HepG2 (cell line): ENCODE results near the gene RASL10A. TPM values are rescaled to one million over a fixed set of nuclear protein-coding genes. Genes with fewer than 3 reads are reported as not detected.

Experiments used
- ATAC-seq: fragments of 200-7000 bp; cut with Tn5 transposase; 3 replicates; pipeline ENCODE4 v1.9.1; 2020; ENCODE audit warnings: mild to moderate bottlenecking, moderate library complexity
- BruUV-seq: library from RNA; stranded (reverse); fragments of 400-500 nt; replicated peaks from 2 replicates; lab custom pipeline; 2021; lab: Mats Ljungman, UMichigan
- CTCF ChIA-PET: fragments of 300-600 bp; formaldehyde crosslinking; extraction: SDS; loops from one replicate; lab custom pipeline; 2021; ENCODE audit warnings: low total read pairs, inconsistent platforms, low intra/inter-chr PET ratio; lab: Yijun Ruan, JAX
- POLR2A ChIA-PET: fragments of 350-600 bp; sonication (Branson Sonifier 250); formaldehyde crosslinking; loops from one replicate; lab custom pipeline; 2020; ENCODE audit warnings: antibody characterized with exemption, inconsistent platforms; lab: Yijun Ruan, JAX
- DNase-seq: peaks from one replicate; pipeline ENCODE4 v3.0.0-alpha.2; 2015; ENCODE audit warnings: low spot score
- FAIRE-seq: peaks from 3 replicates; lab custom pipeline; 2011; peaks lifted over from hg19 to GRCh38; lab: Jason Lieb, UNC
- H2AFZ ChIP-seq: one replicate; pipeline ENCODE4 v1.6.1; 2011; ENCODE audit warnings: low read length, inconsistent platforms
- H3K27ac ChIP-seq: fragments of 300-600 bp; 3 replicates; pipeline ENCODE4 v1.8.0; 2011; ENCODE audit warnings: mixed run types, mild to moderate bottlenecking, mixed read lengths, low read length, inconsistent platforms; ENCODE audit not compliant: insufficient read depth; ENCODE audit errors: extremely low read length
- H3K27me3 ChIP-seq, 2 experiments: fragments of 200-600 bp in 1 of 2; 2 replicates in 1 of 2; 3 replicates in 1 of 2; pipeline versions ENCODE4 v1.6.0 to v1.8.0; 2011; ENCODE audit warnings: low read length in 2 of 2, mild to moderate bottlenecking in 2 of 2, moderate library complexity in 2 of 2, inconsistent platforms in 1 of 2; ENCODE audit not compliant: insufficient read depth in 2 of 2, control insufficient read depth in 1 of 2
- H3K36me3 ChIP-seq, 2 experiments: fragments of 200-600 bp in 1 of 2; replicated peaks in 1 of 2; 2 replicates in 1 of 2; 3 replicates in 1 of 2; pipeline versions ENCODE4 v1.5.1 to v1.8.0; 2011; ENCODE audit warnings: low read length in 2 of 2, inconsistent platforms in 1 of 2; ENCODE audit not compliant: insufficient read depth in 2 of 2, control insufficient read depth in 1 of 2
- H3K4me1 ChIP-seq: 2 replicates; pipeline ENCODE4 v1.5.1; 2012; ENCODE audit warnings: low read length, inconsistent platforms; ENCODE audit not compliant: insufficient read depth
- H3K4me2 ChIP-seq: 2 replicates; pipeline ENCODE4 v1.6.0; 2011; ENCODE audit warnings: low read depth, low read length, inconsistent platforms
- H3K4me3 ChIP-seq, 3 experiments: fragments of 200-600 bp in 1 of 3; sonication (generic), shearing (Covaris generic) in 1 of 3; replicated peaks in 1 of 3; 2 replicates each; pipeline ENCODE4 v1.5.1; 2011 to 2016; ENCODE audit warnings: low read length in 3 of 3, inconsistent platforms in 2 of 3, low read depth in 2 of 3, mild to moderate bottlenecking in 2 of 3, control low read depth in 1 of 3, mixed read lengths in 1 of 3; ENCODE audit not compliant: insufficient read depth in 1 of 3
- H3K79me2 ChIP-seq: one replicate; pipeline ENCODE4 v1.6.1; 2011; ENCODE audit warnings: low read length, inconsistent platforms; ENCODE audit not compliant: insufficient read depth
- H3K9ac ChIP-seq: 2 replicates; pipeline ENCODE4 v1.6.0; 2011; ENCODE audit warnings: mild to moderate bottlenecking, low read depth, low read length, inconsistent platforms; ENCODE audit not compliant: insufficient read depth
- H3K9me3 ChIP-seq: 2 replicates; pipeline ENCODE4 v1.5.1; 2012; ENCODE audit warnings: mild to moderate bottlenecking, low read length
- H4K20me1 ChIP-seq: 2 replicates; pipeline ENCODE4 v1.6.0; 2011; ENCODE audit warnings: inconsistent platforms, mild to moderate bottlenecking, low read length, moderate library complexity; ENCODE audit not compliant: insufficient read depth
- AGO2 ChIP-seq: fragments of 200-400 bp; formaldehyde crosslinking; optimal IDR thresholded peaks from 2 replicates; pipeline ENCODE3; 2017; ENCODE audit warnings: mild to moderate bottlenecking, low read depth, low read length, moderate library complexity
- MIXL1 ChIP-seq: IDR thresholded peaks from 2 replicates; pipeline ENCODE4 v1.6.1; 2016
- ZNF232 ChIP-seq: sonication (generic); formaldehyde crosslinking; IDR thresholded peaks from 2 replicates; pipeline ENCODE4 v1.4.0; 2020; ENCODE audit warnings: missing genetic modification reagents, borderline replicate concordance
- ZNF776 ChIP-seq: sonication (generic); formaldehyde crosslinking; IDR thresholded peaks from 2 replicates; pipeline ENCODE4 v1.4.0; 2020; ENCODE audit warnings: mild to moderate bottlenecking, missing genetic modification reagents
- ZNF878 ChIP-seq: sonication (generic); formaldehyde crosslinking; IDR thresholded peaks from 2 replicates; pipeline ENCODE4 v1.8.1; 2023; ENCODE audit warnings: mild to moderate bottlenecking, missing genetic modification reagents, moderate library complexity
- in situ Hi-C: cut with HindIII; loops from 2 replicates; pipeline ENCODE4 v1.10.0; 2017; ENCODE audit warnings: low pct_unique_long_range_greater_than_20kb; ENCODE audit not compliant: extremely low pct_ligation_motif_present
- intact Hi-C: fragments of 100-400 bp; cut with micrococcal nuclease; formaldehyde crosslinking; loops from one replicate; pipeline ENCODE4 v1.10.0; 2022; ENCODE audit not compliant: unreplicated experiment
- polyA plus RNA-seq, 8 experiments: library from polyadenylated mRNA; depleted of rRNA in 3 of 8; stranded (reverse) in 7 of 8; unstranded in 1 of 8; fragments of >200 nt; fragmentation: Illumina TruSeq in 4 of 8; extraction: Trizol in 4 of 8; gene quantifications; 2 replicates each; pipeline versions ENCODE4 v1.2.1 to v1.2.3, GENCODE V29; 2011 to 2016; ENCODE audit warnings: low read depth in 4 of 8, missing spikeins in 1 of 8, mixed read lengths in 1 of 8; ENCODE audit not compliant: insufficient read depth in 1 of 8
- total RNA-seq, 5 experiments: library from RNA; depleted of rRNA; stranded (reverse); fragments of >200 nt; fragmentation: Illumina TruSeq; extraction: Trizol; gene quantifications; 2 replicates each; pipeline ENCODE4 v1.2.3, GENCODE V29; 2016; ENCODE audit warnings: low read depth in 1 of 5
- TF ChIP-seq, protein P1 (sequence below): sonication (generic); formaldehyde crosslinking; IDR thresholded peaks from 2 replicates; pipeline ENCODE4 v1.9.0; 2021; ENCODE audit warnings: missing genetic modification reagents, borderline replicate concordance
- TF ChIP-seq, protein P2 (sequence below), 2 experiments: IDR thresholded peaks; 2 replicates each; pipeline ENCODE4 v1.6.1; 2011 to 2012; ENCODE audit warnings: low read length in 2 of 2, borderline replicate concordance in 1 of 2, low read depth in 1 of 2, mild to moderate bottlenecking in 1 of 2, moderate library complexity in 1 of 2
- TF ChIP-seq, protein P3 (sequence below): sonication (generic); formaldehyde crosslinking; IDR thresholded peaks from 2 replicates; pipeline ENCODE4 v1.5.0; 2020; ENCODE audit warnings: mild to moderate bottlenecking, missing genetic modification reagents
- TF ChIP-seq, protein P4 (sequence below): sonication (generic); formaldehyde crosslinking; IDR thresholded peaks from 2 replicates; pipeline ENCODE4 v1.4.0; 2020; ENCODE audit warnings: mild to moderate bottlenecking, missing genetic modification reagents

Gene RASL10A
- total and polyA plus RNA-seq, 2 of the 13 experiments (the other 11 are each of a cell fraction or from before 2014, with no cell fraction given): 0.05 to 0.22 TPM

DNA sequence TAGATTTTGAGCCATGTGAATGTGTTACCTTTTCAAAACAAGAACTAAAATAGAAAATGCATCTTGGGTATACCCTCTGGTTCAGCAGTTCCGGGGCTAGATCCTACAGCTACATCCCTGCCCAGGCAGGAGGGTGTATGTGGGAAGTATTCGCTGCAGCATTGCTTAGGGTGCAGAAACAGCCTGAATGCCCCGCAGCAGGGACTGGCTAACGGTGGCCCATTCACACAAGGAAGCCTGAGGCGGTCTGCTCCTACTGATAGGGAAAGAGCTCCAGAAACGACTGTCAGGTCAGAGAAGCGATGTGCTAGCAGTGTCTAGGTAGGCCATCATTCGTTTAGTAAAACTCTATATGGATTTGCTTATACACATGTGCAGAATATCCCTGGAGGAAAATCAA, 9.9 kb upstream of the RASL10A start (continued):
- TF ChIP-seq, protein P1, sequence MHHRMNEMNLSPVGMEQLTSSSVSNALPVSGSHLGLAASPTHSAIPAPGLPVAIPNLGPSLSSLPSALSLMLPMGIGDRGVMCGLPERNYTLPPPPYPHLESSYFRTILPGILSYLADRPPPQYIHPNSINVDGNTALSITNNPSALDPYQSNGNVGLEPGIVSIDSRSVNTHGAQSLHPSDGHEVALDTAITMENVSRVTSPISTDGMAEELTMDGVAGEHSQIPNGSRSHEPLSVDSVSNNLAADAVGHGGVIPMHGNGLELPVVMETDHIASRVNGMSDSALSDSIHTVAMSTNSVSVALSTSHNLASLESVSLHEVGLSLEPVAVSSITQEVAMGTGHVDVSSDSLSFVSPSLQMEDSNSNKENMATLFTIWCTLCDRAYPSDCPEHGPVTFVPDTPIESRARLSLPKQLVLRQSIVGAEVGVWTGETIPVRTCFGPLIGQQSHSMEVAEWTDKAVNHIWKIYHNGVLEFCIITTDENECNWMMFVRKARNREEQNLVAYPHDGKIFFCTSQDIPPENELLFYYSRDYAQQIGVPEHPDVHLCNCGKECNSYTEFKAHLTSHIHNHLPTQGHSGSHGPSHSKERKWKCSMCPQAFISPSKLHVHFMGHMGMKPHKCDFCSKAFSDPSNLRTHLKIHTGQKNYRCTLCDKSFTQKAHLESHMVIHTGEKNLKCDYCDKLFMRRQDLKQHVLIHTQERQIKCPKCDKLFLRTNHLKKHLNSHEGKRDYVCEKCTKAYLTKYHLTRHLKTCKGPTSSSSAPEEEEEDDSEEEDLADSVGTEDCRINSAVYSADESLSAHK (CRISPR knock-in tag): no peak
- no peak for TF ChIP-seq AGO2

DNA sequence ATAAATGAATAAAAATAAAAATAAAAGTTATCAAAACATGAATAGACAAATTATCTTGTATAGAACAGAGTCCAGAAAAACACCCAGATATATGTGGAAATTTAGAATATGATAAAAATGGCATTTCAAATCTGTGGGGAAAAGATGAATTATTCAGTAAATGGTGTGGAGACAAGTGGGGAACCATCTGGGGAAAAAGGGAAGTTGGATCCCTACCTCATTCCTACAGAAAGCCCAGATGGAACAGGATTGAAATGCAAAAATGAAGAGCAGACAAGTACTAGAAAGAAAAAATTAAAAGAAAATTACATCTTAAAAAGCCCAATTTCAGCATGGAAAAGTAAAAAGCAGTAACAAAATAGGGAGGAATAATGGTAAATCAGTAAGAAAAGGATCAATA, 8.1 kb upstream of the RASL10A start:
- H3K36me3 ChIP-seq: peaks cover 0 to 2% of the 10 kb centered on the region in 2 experiments; a peak in 3 of 5 replicates
- no peak overlapping the region for H2AFZ ChIP-seq
- H3K27ac ChIP-seq: no peak overlapping the region
- CTCF ChIA-PET: no interaction called here
- intact Hi-C loops (no loop called here), in situ Hi-C loops (no loop called here)
- no peaks in the 10 kb centered on the region for H3K79me2 ChIP-seq
- no peaks in the 10 kb centered on the region for H3K4me1 ChIP-seq
- POLR2A ChIA-PET: no interaction called here
- H3K9me3 ChIP-seq: no peaks in the 10 kb centered on the region
- no peak overlapping the region for H3K9ac ChIP-seq
- FAIRE-seq (no peak), ATAC-seq (no peak), DNase-seq (no peak)
- no peaks in the 10 kb centered on the region; a peak in 2 of 5 replicates for H3K27me3 ChIP-seq
- BruUV-seq: no TSS peak
- H3K4me2 ChIP-seq: no peak overlapping the region
- no peak overlapping the region for H3K4me3 ChIP-seq
- no peaks in the 10 kb centered on the region for H4K20me1 ChIP-seq
- TF ChIP-seq, protein P2, sequence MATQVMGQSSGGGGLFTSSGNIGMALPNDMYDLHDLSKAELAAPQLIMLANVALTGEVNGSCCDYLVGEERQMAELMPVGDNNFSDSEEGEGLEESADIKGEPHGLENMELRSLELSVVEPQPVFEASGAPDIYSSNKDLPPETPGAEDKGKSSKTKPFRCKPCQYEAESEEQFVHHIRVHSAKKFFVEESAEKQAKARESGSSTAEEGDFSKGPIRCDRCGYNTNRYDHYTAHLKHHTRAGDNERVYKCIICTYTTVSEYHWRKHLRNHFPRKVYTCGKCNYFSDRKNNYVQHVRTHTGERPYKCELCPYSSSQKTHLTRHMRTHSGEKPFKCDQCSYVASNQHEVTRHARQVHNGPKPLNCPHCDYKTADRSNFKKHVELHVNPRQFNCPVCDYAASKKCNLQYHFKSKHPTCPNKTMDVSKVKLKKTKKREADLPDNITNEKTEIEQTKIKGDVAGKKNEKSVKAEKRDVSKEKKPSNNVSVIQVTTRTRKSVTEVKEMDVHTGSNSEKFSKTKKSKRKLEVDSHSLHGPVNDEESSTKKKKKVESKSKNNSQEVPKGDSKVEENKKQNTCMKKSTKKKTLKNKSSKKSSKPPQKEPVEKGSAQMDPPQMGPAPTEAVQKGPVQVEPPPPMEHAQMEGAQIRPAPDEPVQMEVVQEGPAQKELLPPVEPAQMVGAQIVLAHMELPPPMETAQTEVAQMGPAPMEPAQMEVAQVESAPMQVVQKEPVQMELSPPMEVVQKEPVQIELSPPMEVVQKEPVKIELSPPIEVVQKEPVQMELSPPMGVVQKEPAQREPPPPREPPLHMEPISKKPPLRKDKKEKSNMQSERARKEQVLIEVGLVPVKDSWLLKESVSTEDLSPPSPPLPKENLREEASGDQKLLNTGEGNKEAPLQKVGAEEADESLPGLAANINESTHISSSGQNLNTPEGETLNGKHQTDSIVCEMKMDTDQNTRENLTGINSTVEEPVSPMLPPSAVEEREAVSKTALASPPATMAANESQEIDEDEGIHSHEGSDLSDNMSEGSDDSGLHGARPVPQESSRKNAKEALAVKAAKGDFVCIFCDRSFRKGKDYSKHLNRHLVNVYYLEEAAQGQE (IDR thresholded peaks at IDR 0.05; ENCODE audit: borderline replicate concordance in 1 of 2, low read depth in 1 of 2, low read length in 2 of 2): no peak
- TF ChIP-seq, protein P3, sequence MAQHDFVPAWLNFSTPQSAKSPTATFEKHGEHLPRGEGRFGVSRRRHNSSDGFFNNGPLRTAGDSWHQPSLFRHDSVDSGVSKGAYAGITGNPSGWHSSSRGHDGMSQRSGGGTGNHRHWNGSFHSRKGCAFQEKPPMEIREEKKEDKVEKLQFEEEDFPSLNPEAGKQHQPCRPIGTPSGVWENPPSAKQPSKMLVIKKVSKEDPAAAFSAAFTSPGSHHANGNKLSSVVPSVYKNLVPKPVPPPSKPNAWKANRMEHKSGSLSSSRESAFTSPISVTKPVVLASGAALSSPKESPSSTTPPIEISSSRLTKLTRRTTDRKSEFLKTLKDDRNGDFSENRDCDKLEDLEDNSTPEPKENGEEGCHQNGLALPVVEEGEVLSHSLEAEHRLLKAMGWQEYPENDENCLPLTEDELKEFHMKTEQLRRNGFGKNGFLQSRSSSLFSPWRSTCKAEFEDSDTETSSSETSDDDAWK (CRISPR knock-in tag): no peak
- TF ChIP-seq ZNF776 (CRISPR knock-in tag): no peak
- TF ChIP-seq ZNF878 (CRISPR knock-in tag): no peak
- TF ChIP-seq ZNF232: no peak
- TF ChIP-seq MIXL1 (CRISPR knock-in tag): no peak
- TF ChIP-seq, protein P4, sequence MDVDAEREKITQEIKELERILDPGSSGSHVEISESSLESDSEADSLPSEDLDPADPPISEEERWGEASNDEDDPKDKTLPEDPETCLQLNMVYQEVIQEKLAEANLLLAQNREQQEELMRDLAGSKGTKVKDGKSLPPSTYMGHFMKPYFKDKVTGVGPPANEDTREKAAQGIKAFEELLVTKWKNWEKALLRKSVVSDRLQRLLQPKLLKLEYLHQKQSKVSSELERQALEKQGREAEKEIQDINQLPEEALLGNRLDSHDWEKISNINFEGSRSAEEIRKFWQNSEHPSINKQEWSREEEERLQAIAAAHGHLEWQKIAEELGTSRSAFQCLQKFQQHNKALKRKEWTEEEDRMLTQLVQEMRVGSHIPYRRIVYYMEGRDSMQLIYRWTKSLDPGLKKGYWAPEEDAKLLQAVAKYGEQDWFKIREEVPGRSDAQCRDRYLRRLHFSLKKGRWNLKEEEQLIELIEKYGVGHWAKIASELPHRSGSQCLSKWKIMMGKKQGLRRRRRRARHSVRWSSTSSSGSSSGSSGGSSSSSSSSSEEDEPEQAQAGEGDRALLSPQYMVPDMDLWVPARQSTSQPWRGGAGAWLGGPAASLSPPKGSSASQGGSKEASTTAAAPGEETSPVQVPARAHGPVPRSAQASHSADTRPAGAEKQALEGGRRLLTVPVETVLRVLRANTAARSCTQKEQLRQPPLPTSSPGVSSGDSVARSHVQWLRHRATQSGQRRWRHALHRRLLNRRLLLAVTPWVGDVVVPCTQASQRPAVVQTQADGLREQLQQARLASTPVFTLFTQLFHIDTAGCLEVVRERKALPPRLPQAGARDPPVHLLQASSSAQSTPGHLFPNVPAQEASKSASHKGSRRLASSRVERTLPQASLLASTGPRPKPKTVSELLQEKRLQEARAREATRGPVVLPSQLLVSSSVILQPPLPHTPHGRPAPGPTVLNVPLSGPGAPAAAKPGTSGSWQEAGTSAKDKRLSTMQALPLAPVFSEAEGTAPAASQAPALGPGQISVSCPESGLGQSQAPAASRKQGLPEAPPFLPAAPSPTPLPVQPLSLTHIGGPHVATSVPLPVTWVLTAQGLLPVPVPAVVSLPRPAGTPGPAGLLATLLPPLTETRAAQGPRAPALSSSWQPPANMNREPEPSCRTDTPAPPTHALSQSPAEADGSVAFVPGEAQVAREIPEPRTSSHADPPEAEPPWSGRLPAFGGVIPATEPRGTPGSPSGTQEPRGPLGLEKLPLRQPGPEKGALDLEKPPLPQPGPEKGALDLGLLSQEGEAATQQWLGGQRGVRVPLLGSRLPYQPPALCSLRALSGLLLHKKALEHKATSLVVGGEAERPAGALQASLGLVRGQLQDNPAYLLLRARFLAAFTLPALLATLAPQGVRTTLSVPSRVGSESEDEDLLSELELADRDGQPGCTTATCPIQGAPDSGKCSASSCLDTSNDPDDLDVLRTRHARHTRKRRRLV: no peak
